Mammary epithelial cell (primary cell): ENCODE results near the gene AOAH.

ENCODE experiments used
- EZH2 ChIP-seq: IDR thresholded peaks from 2 replicates; pipeline ENCODE4 v1.6.1; 2012; ENCODE audit warnings: low read length, inconsistent platforms, borderline replicate concordance
- TF ChIP-seq, protein P1 (sequence below), 2 donors: IDR thresholded peaks in 1 of 2; conservative IDR thresholded peaks in 1 of 2; 2 replicates each; pipeline ENCODE4 v1.5.1; 2011 to 2012; ENCODE audit warnings: inconsistent platforms in 2 of 2, low read length in 2 of 2, mild to moderate bottlenecking in 2 of 2, control low read depth in 1 of 2, low read depth in 1 of 2; ENCODE audit not compliant: insufficient read depth in 1 of 2; ENCODE audit errors: extremely low read depth in 1 of 2

DNA sequence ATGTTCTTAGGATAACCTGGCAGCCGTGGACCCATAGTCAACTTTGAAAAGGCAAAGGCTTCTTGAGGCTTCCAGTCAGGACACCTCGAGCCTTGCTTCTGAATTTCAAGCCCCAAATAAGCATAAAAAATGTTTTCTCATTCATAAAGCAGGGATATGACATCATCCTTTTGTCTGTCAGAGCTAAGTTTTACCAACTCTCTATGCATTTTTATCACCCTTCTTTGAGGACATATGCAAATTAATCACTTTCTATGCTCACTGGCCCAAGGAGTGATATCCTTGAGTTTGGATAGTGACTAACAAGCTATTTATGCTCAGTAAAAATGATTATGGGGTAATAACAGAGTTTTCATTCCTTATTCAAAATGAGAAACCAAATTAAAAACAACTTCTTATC, 175.3 kb downstream of the AOAH start:
- no peak for TF ChIP-seq EZH2
- TF ChIP-seq, protein P1, sequence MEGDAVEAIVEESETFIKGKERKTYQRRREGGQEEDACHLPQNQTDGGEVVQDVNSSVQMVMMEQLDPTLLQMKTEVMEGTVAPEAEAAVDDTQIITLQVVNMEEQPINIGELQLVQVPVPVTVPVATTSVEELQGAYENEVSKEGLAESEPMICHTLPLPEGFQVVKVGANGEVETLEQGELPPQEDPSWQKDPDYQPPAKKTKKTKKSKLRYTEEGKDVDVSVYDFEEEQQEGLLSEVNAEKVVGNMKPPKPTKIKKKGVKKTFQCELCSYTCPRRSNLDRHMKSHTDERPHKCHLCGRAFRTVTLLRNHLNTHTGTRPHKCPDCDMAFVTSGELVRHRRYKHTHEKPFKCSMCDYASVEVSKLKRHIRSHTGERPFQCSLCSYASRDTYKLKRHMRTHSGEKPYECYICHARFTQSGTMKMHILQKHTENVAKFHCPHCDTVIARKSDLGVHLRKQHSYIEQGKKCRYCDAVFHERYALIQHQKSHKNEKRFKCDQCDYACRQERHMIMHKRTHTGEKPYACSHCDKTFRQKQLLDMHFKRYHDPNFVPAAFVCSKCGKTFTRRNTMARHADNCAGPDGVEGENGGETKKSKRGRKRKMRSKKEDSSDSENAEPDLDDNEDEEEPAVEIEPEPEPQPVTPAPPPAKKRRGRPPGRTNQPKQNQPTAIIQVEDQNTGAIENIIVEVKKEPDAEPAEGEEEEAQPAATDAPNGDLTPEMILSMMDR (conservative IDR thresholded peaks at IDR 0.05 in 1 of 2, IDR thresholded peaks at IDR 0.05 in 1 of 2; ENCODE audit: extremely low read depth in 1 of 2, insufficient read depth in 1 of 2, low read depth in 1 of 2, low read length in 2 of 2) = no peak
